Stomach (tissue), 9 donors: Measurements from ENCODE around the gene GET4. TPM values are rescaled to one million over a fixed set of nuclear protein-coding genes. Genes with fewer than 3 reads are reported as not detected.

Experiments used
- DNase-seq, 2 donors: peaks; one replicate each; pipeline versions ENCODE4 v3.0.0 to v3.0.0-alpha.2; 2013 to 2019
- H3K27ac ChIP-seq, 5 donors: fragments of 200-600 bp in 4 of 5; sonication (generic) in 4 of 5; one replicate each; pipeline ENCODE4 v1.5.1; 2013 to 2019; ENCODE audit warnings: mild to moderate bottlenecking in 1 of 5, moderate library complexity in 1 of 5
- H3K27me3 ChIP-seq, 3 donors: fragments of 200-600 bp; sonication (generic); one replicate each; pipeline ENCODE4 v1.5.1; 2017 to 2019; ENCODE audit warnings: mixed run types in 1 of 3
- H3K36me3 ChIP-seq, 4 donors: fragments of 200-600 bp; sonication (generic); 1 replicate in 3 of 4; 2 replicates in 1 of 4; pipeline ENCODE4 v1.5.1; 2016 to 2019
- H3K4me1 ChIP-seq, 4 donors: fragments of 200-600 bp; sonication (generic); one replicate each; pipeline ENCODE4 v1.5.1; 2016 to 2019
- H3K4me3 ChIP-seq, 4 donors: fragments of 200-600 bp; sonication (generic) in 3 of 4; one replicate each; pipeline ENCODE4 v1.5.1; 2016 to 2019; ENCODE audit warnings: mild to moderate bottlenecking in 1 of 4
- H3K9me3 ChIP-seq, 4 donors: fragments of 200-600 bp; sonication (generic); one replicate each; pipeline ENCODE4 v1.5.1; 2016 to 2019
- CTCF ChIP-seq, 7 experiments: fragments of 450-650 bp in 4 of 7; fragments of 200-600 bp in 3 of 7; sonication (generic) in 3 of 7; IDR thresholded peaks; one replicate each; pipeline ENCODE4 v1.5.1; 2016 to 2019; ENCODE audit warnings: antibody characterized with exemption in 7 of 7, control low read depth in 2 of 7, mild to moderate bottlenecking in 1 of 7
- EP300 ChIP-seq: sonication (generic); formaldehyde crosslinking; IDR thresholded peaks from one replicate; pipeline ENCODE4 v1.6.1; 2017; ENCODE audit warnings: antibody characterized with exemption
- POLR2A ChIP-seq, 4 donors: fragments of 450-650 bp; IDR thresholded peaks; one replicate each; pipeline ENCODE4 v1.6.1; 2016; ENCODE audit warnings: antibody characterized with exemption in 4 of 4, control low read depth in 2 of 4, mild to moderate bottlenecking in 1 of 4, moderate library complexity in 1 of 4
- POLR2AphosphoS5 ChIP-seq, 3 donors: sonication (generic); formaldehyde crosslinking; IDR thresholded peaks; one replicate each; pipeline ENCODE4 v1.6.1; 2016; ENCODE audit warnings: antibody characterized with exemption in 3 of 3
- WGBS, 5 donors: extraction: QIAGEN DNeasy Blood & Tissue Kit in 3 of 5; methylation state at CpG; one replicate each; pipeline versions ENCODE4 v1.1.5 to v1.1.7; 2013 to 2018; 5-methylcytosine and 5-hydroxymethylcytosine counted together
- intact Hi-C: fragments of 100-400 bp; cut with DNase I; formaldehyde crosslinking; loops from one replicate; pipeline ENCODE4 v1.15.1; 2023; ENCODE audit warnings: low total_unique reads
- polyA plus RNA-seq, 3 donors: library from polyadenylated mRNA; stranded (reverse); fragments of 200-250 nt; gene quantifications; one replicate each; pipeline ENCODE4 v1.2.3, GENCODE V29; 2013
- total RNA-seq, 5 donors: library from RNA; depleted of rRNA; stranded (reverse); fragments of >200 nt; gene quantifications; one replicate each; pipeline versions ENCODE4 v1.1.0 to v1.2.3, GENCODE V29; 2014 to 2016
- donor health status: healthy with polysubstance abuse.
- donor health status: Bipolar disorder and iron deficiency.
- donor health status: healthy.

Gene GET4
- total and polyA plus RNA-seq, 8 donors: 22.4 to 140 (median 46.6) TPM

- H3K36me3 ChIP-seq: peaks cover 16 to 64% (median 52%) of the 10 kb centered on the region in 4 donors
- H3K27ac ChIP-seq: peak overlapping the region in 3 of 5 donors; percentile 33 to 61 (median 60)
- H3K4me1 ChIP-seq: peaks cover 8 to 34% (median 22%) of the 10 kb centered on the region in 4 donors
- DNase-seq: no peak
- H3K4me3 ChIP-seq: no peak overlapping the region
- WGBS, 5 donors: 49 to 68% (median 55%) methylated on average over 6 to 8 of the region's 8 CpGs
- H3K27me3 ChIP-seq: no peaks in the 10 kb centered on the region
- intact Hi-C loops: no loop called here
- no peaks in the 10 kb centered on the region for H3K9me3 ChIP-seq
- no peak for TF ChIP-seq CTCF (IDR thresholded peaks at IDR 0.05)
- no peak for TF ChIP-seq POLR2A (IDR thresholded peaks at IDR 0.05)
- no peak for TF ChIP-seq POLR2AphosphoS5 (IDR thresholded peaks at IDR 0.05)
- no peak for TF ChIP-seq EP300
Measured at GRCh38 chr7:901041-901387, 24.7 kb downstream of the GET4 start.

GRCh38 chr7:901388-902154 is 25.2 kb downstream of the GET4 start:
- WGBS, 5 donors: 19 to 40% (median 25%) methylated on average over 14 to 24 of the region's 24 CpGs
- no peak for TF ChIP-seq CTCF (IDR thresholded peaks at IDR 0.05)
- TF ChIP-seq EP300: no peak
- no peak for TF ChIP-seq POLR2AphosphoS5 (IDR thresholded peaks at IDR 0.05)
- TF ChIP-seq POLR2A (IDR thresholded peaks at IDR 0.05): no peak
- Histone ChIP-seq H3K27me3 (no peaks in the 10 kb centered on the region), H3K4me3 (no peak overlapping the region), H3K36me3 (peaks cover 11 to 58% (median 46%) of the 10 kb centered on the region in 4 donors), H3K27ac (peak overlapping the region in 3 of 5 donors; percentile 33 to 61 (median 60)), H3K4me1 (peaks cover 8 to 34% (median 22%) of the 10 kb centered on the region in 4 donors), H3K9me3 (no peaks in the 10 kb centered on the region)
- intact Hi-C loops: no loop called here
- peak; percentile 90 to 95 for DNase-seq

- peaks cover 8 to 47% (median 36%) of the 10 kb centered on the region in 4 donors for H3K36me3 ChIP-seq
- no peak overlapping the region for H3K27ac ChIP-seq
- H3K4me3 ChIP-seq: no peak overlapping the region
- 88 to 92% (median 89%) methylated on average over 21 to 22 of the region's 22 CpGs for WGBS, 5 donors
- TF ChIP-seq EP300: no peak
- no peak for TF ChIP-seq CTCF (IDR thresholded peaks at IDR 0.05)
- no peak for TF ChIP-seq POLR2A (IDR thresholded peaks at IDR 0.05)
- no peak for TF ChIP-seq POLR2AphosphoS5 (IDR thresholded peaks at IDR 0.05)
- no peaks in the 10 kb centered on the region for H3K9me3 ChIP-seq
- H3K27me3 ChIP-seq: no peaks in the 10 kb centered on the region
- no peak for DNase-seq
- intact Hi-C loops: no loop called here
- peaks cover 8 to 27% (median 18%) of the 10 kb centered on the region in 4 donors for H3K4me1 ChIP-seq
Measured at GRCh38 chr7:902996-903395, 26.6 kb downstream of the GET4 start.

- Histone ChIP-seq H3K9me3 (no peaks in the 10 kb centered on the region), H3K27me3 (no peaks in the 10 kb centered on the region), H3K4me3 (no peak overlapping the region), H3K4me1 (peaks cover 8 to 29% (median 16%) of the 10 kb centered on the region in 4 donors), H3K27ac (peak overlapping the region in 1 of 5 donors; percentile 17), H3K36me3 (peaks cover 0 to 36% (median 24%) of the 10 kb centered on the region in 4 donors)
- no peak for DNase-seq
- intact Hi-C loops: no loop called here
- 84 to 90% (median 89%) methylated on average over 20 to 37 of the region's 37 CpGs for WGBS, 5 donors
- TF ChIP-seq POLR2AphosphoS5 (IDR thresholded peaks at IDR 0.05): no peak
- TF ChIP-seq POLR2A (IDR thresholded peaks at IDR 0.05): no peak
- no peak for TF ChIP-seq CTCF (IDR thresholded peaks at IDR 0.05)
- no peak for TF ChIP-seq EP300
Measured at GRCh38 chr7:903921-904755, 27.8 kb downstream of the GET4 start.
